GM19099 (cell line): ENCODE results near the gene SMAD2.

Source experiments
- POLR2A ChIP-seq: IDR thresholded peaks from 3 replicates; pipeline ENCODE4 v1.6.1; 2011; ENCODE audit warnings: low read depth; ENCODE audit not compliant: insufficient read length; ENCODE audit errors: extremely low read depth

The SMAD2 gene

GRCh38 chr18:47846431-47846830 lies 84.0 kb downstream of the SMAD2 start:
- no peak for TF ChIP-seq POLR2A

- TF ChIP-seq POLR2A = no peak
These were observed 85.5 kb downstream of the SMAD2 start for GRCh38 chr18:47844828-47845498.

GRCh38 chr18:47842836-47843235 lies 87.6 kb downstream of the SMAD2 start:
- TF ChIP-seq POLR2A = no peak

GRCh38 chr18:47838396-47838795 lies 92.1 kb downstream of the SMAD2 start:
- no peak for TF ChIP-seq POLR2A

- no peak for TF ChIP-seq POLR2A
These were observed 98.1 kb downstream of the SMAD2 start for GRCh38 chr18:47832348-47832747.

- TF ChIP-seq POLR2A = no peak
These were observed 99.1 kb downstream of the SMAD2 start for GRCh38 chr18:47831351-47831750.

- TF ChIP-seq POLR2A = no peak
These were observed 99.7 kb downstream of the SMAD2 start for GRCh38 chr18:47830772-47831171.

GRCh38 chr18:47829831-47830230 lies 100.6 kb downstream of the SMAD2 start:
- no peak for TF ChIP-seq POLR2A

GRCh38 chr18:47826157-47827074 lies 104.0 kb downstream of the SMAD2 start:
- no peak for TF ChIP-seq POLR2A

- no peak for TF ChIP-seq POLR2A
These were observed 109.1 kb downstream of the SMAD2 start for GRCh38 chr18:47821314-47821713.

- TF ChIP-seq POLR2A = no peak
These were observed 112.7 kb downstream of the SMAD2 start for GRCh38 chr18:47817795-47818077.

GRCh38 chr18:47817017-47817794 lies 113.3 kb downstream of the SMAD2 start:
- no peak for TF ChIP-seq POLR2A

GRCh38 chr18:47815486-47816270 lies 114.8 kb downstream of the SMAD2 start:
- no peak for TF ChIP-seq POLR2A

GRCh38 chr18:47809420-47809819 lies 121.0 kb downstream of the SMAD2 start:
- TF ChIP-seq POLR2A = no peak

- no peak for TF ChIP-seq POLR2A
These were observed 127.7 kb downstream of the SMAD2 start for GRCh38 chr18:47802802-47803201.
